DMS 273 (cell line): Measurements from ENCODE around the gene PPM1L.

Experiments used
- DNase-seq: peaks from one replicate; lab custom pipeline; 2025; ENCODE audit not compliant: unreplicated experiment; lab: John Stamatoyannopoulos, UW

The PPM1L gene

DNA sequence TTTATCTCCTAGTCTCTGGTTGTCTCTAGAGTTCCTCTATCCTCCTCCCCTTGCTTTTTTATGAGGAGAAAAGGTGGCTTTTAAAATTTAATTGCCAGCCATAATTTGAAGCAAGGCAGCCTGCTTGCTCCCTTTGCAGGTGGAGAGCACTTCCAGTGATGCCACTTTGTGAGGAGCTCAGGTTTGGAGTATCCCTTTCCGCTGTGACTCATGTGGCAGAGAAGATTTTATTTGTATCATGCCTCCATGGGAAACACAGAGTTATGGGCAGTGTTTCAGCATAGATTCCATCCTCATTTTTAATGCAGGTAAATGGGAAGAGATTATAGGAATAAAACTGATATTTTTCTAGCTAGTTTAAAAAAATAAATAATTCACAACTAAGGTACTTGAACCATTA lies 7.0 kb downstream of the PPM1L start:
- DNase-seq = no peak

DNA sequence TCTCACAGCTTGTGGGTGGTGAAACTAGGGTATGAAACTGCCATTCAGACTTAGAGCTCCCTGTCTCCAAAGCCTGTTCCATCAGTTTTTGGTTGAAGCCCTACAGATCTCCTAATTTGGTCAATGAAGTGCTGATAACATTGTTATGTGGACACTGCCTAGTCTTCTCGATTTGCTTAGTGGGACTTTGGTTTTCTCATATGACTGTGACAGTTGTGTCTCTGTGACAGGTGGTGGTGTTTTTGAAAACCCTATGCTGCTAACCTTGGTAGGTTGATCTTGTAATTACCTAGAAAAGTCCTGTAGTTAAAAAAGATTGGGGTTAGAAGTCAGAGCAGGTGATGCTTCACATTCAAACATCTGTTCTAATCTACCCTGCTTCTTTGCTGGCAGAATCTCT lies 9.2 kb downstream of the PPM1L start:
- peak; percentile 48 for DNase-seq

DNA sequence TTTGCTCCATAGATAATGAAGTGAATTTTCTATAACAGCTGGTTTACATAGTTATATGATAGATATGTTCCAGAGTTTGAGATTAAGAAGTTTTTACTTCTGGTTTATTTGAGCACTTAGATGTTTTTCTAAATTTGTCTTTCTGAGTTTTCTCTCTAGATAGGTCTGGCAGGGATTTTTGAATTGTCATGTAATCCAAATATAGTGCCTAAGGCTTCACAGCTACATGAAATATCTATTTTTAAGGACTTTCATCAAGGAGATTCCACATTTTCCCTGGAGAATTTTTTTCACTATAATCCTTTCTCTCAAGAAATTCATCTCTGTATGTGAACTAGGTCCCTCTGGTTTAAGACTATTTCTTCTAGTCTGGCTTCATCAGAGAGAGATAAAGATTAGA lies 12.0 kb downstream of the PPM1L start:
- no peak for DNase-seq

GRCh38 chr3:160768918-160769317 lies 12.9 kb downstream of the PPM1L start:
- DNase-seq = no peak

DNA sequence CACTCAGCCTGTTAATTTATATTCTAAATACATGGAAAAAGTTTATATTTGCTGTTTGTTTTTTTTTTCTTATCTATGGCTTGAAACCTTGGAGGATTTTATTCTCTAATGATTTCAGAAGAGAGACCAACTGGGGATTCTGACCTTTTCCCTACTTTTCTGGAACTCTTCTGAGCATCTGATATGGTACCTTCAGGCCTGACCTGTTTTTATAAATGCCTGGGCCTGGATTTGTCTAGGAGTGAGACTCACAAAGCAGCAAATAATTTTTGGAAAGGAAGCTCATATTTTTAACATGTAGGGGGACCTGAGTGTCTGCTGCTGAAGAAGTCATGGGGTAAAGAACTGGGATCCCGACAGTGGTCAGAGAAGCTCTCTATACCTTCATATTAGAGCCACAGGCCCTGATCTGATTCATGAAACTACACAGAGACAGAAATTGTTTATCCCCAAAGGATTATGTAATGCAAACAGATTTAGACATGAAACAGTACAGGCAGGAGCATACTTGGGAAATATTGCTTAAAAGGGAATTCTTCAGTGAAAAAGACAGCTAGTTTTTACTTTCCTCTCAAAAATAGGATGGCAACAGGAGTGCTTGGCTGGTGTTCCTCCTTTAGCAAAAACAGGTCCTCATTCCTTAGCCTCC lies 15.9 kb downstream of the PPM1L start:
- DNase-seq = peak; percentile 30

DNA sequence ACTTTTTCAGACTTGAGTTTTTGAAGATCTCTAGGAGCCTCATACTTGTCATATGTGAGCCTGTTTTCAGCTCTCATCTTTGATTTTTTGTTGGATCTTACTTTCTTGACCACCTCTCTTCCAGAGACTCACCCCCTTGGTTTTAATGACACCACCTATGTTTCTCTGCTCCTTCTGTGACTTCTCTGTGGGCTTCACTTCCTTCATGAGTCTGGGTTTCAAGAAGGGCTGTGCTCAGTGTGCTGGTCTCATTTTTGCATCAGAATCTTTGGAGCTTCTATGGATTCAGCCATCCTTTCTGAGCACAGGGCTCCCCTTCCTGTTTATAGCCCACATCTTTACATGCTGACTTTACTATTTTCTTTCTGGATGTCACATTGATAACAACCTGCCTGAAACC lies 17.7 kb downstream of the PPM1L start:
- no peak for DNase-seq

DNA sequence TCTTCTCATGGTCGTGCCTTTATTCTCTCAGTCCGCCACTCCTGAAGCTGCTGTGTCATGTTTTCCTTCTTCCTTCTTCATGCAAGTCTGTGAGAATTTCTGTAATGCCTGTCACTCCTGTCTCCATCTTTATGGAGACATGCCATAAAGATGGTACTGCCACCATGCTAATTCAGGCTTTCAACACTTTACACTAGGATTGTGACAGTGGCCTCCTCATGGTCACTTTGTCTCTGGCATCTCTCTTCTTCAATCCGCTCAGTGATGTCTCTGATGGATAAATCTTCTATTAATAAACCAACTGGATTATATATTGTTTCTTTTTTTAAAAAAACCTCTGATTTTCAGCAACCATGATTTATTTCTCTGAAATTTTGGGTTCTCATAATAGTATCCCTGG lies 18.1 kb downstream of the PPM1L start:
- no peak for DNase-seq

DNA sequence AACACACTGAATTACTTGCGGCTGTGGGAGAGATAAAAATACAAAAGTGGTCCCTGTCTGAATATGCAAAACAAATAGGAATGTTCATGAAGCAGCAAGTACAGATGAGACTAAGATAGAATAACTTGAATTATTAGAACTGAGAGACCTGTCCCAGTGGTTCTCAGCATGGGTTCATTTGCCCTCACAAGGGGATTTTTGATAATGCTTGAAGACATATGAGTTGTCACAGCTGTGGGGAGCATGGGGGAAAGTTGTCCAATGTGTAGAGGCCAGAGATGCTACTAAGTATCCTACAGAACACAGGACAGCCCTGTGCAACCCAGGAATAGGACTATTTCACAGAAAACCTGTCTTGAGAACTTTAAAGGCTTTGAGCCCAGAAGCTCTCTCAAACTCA lies 22.4 kb downstream of the PPM1L start:
- no peak for DNase-seq

DNA sequence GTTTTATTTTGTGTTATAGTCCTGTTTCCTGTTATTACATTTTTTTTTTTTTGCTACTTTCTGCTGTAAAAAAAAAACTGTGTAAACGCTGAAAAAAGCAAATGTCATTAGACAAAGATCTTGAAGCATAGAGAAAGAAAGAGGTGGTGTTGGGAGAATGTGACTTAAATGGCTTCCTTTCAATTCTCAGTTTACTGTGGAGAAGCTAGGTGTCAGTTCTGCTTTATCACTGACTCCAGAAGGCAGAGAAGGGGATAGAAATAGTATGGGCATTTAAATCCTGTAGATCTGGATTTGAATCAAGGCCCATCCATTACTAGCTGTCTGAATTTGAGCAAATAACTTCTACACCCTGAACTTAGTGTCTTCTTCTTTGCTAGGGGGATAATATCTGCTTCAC lies 23.0 kb downstream of the PPM1L start:
- no peak for DNase-seq

DNA sequence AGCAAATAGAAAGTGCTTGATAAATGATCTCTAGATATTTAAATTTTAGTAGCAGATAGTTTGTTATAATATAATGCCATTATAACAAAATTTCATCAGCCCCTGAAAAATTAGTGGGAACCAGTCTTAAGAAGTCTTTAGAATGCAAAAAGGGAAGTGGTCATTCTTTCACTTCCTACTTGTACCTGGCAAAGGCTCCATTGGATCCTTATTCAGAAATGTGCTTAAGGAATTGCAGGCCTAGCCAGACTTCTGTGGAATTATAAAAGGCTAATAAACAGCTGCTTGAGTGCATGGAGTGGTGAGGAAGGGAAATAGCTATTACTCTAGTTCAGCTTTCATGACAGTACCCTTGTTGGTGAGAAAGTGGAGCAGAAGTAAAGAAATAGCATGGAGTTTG lies 24.2 kb downstream of the PPM1L start:
- DNase-seq = no peak

GRCh38 chr3:160781402-160781801 lies 25.4 kb downstream of the PPM1L start:
- DNase-seq = no peak

DNA sequence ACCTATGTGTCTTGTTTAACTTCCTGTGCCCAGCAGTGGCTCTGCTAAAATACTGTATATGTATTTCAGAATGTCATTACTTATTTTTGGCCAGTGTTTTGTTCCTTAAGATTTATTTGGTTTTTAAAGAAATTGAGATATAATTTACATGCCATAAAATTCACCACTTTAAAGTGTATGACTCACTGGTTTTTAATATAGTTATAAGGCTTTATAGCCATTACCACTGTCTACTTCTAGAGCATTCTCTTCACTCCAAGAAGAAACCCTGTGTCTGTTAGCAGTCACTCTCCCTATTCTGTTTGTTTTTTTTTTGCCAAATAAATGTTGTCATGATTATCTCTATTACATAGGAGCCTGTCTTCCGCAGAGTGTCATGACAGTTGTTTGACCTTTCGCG lies 25.8 kb downstream of the PPM1L start:
- no peak for DNase-seq

DNA sequence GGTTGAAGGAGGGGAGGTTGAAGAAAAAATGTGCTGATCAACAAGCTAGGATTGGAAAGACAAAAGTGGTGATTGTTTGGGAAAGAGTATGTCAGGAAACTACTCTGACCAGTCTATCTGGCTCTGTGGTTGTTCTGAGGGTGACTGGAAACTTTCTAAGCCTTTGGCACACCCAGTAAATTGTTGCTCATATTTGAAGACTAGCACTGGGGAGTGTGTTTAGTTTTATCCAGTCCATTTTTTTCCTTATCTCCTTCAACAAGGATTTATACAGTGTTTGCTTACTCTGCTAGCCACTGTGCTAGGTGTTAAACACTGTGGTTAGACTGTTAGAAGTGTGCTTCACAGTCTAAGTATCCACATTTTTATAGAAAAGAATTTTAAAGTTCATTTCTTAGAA lies 28.8 kb downstream of the PPM1L start:
- DNase-seq = no peak

DNA sequence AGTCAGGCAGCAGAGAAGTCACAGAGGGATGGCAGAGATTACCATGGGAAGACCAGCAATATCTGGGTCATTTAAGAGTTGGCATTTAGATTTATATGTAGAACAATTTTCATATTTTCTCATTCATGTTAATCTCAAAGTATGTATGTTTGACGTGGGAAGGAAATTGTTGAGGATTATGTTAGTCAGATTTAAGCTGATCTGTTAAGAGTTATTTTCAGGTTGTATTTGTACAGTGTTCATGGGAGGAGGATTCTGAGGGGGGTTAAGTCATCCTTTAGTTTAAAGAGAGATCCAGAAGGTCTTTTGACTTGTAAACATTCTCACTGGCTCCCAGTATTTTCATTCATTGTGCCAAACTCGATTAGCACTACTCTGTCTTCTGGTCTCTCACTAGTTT lies 34.7 kb downstream of the PPM1L start:
- DNase-seq = no peak

DNA sequence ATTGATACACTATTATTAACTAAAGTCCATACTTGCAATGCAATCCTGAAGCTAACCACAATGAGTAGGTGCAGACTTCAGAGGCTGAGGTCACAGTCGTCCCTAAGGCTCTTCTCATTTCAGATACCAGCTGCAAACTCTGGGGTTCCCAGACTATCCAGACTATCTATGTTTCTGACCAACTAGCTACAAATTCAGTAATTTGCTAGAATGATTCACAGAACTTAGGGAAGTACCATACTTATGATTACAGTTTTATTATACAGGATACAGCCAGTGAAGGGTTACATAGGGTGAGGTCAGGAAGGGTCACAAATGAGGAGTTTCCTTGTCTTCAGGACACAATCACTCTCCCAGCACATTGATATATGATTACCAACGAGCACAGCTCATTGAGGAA lies 36.5 kb downstream of the PPM1L start:
- no peak for DNase-seq

GRCh38 chr3:160793722-160794252 lies 37.8 kb downstream of the PPM1L start:
- DNase-seq = no peak

- no peak for DNase-seq
Measured at GRCh38 chr3:160796089-160796812, 40.2 kb downstream of the PPM1L start.

DNA sequence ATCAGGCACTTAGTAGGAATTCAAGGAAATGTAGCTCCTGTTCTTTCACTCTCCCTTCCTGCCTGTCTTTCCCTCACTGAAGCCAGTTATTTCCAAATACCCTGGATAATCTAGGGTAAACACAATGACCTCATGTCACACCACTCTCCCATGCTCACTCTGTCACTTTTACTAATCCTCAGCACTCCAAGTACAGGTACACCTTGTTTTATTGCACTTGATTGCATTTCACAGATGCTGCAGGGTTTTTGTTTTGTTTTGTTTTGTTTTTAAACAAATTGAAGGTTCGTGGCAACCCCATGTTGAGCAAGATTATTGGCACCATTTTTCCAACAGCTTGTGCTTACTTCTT lies 40.8 kb downstream of the PPM1L start:
- DNase-seq = peak; percentile 26

DNA sequence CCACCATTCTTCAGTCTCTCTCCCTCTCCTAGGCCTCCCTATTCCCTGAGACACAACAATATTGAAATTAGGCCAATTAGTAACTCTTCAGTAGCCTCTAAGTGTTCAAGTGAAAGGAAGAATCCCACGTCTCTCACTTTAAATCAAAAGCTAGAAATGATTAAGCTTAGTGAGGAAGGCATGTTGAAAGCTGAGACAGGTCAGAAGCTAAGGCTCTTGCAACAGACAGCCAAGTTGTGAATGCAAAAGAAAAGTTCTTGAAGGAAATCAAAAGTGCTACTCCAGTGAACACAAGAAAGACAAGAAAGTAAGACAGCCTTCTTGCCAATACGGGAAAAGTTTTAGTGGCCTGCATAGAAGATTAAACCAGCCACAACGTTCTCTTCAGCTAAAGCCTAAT lies 41.3 kb downstream of the PPM1L start:
- no peak for DNase-seq

GRCh38 chr3:160801386-160802118 lies 45.5 kb downstream of the PPM1L start:
- DNase-seq = peak; percentile 58

- DNase-seq = peak; percentile 97
Measured at GRCh38 chr3:160804762-160805161, 48.7 kb downstream of the PPM1L start.

- DNase-seq = no peak
Measured at GRCh38 chr3:160806094-160806493, 50.1 kb downstream of the PPM1L start.
